Stimulated activated CD8-positive, alpha-beta memory T cell treated with anti-CD3 and anti-CD28 coated beads, Interleukin-4, amount 100 ng/mL, for 48 hours (primary cell): Measurements from ENCODE around the gene PIP4P1.

Experiments used
- DNase-seq: peaks from one replicate; pipeline ENCODE4 v3.0.0-alpha.2; 2020

The PIP4P1 gene

DNA sequence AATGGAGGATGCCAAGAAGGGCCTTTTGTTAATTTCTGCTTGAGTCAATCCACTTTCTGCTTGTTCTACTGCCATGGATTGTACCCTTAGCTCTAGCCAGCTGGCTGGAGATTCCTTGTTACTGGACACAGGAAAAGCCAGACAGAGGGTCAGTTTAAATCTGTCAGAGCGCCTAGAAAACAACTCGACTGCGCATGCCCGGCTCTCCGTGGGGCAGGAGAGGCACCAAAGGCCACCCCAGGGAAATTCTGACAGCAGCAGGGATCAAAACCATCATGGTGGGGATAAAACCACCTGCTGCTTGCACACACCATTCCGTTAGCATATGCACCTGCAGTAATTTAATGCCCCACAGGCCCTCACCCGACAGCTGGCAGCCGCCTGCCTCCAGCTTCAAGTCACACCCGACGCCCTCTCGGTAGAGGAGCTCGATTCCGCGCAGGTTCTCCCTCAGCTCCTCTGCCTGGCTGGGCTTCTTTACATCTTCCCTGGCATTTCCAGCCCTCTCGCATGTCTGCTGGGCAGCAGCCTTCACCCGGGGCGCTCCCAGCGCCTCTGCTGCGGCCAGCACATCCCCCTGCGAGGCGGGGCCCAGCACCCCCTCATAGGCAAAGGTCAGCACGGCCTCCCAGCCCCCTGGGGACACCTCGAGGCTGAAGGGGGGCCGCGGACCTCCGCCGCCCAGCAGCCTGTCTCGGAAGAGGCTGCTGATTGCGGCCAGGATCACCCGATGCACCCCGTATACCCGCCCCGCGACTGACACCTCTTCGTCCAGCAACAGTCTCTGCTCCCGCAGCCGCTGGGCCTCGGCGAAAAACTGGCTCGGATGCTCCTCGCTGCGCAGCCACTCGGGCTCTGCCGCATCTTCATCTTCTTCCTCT lies 26.3 kb downstream of the PIP4P1 start:
- DNase-seq, result no peak

DNA sequence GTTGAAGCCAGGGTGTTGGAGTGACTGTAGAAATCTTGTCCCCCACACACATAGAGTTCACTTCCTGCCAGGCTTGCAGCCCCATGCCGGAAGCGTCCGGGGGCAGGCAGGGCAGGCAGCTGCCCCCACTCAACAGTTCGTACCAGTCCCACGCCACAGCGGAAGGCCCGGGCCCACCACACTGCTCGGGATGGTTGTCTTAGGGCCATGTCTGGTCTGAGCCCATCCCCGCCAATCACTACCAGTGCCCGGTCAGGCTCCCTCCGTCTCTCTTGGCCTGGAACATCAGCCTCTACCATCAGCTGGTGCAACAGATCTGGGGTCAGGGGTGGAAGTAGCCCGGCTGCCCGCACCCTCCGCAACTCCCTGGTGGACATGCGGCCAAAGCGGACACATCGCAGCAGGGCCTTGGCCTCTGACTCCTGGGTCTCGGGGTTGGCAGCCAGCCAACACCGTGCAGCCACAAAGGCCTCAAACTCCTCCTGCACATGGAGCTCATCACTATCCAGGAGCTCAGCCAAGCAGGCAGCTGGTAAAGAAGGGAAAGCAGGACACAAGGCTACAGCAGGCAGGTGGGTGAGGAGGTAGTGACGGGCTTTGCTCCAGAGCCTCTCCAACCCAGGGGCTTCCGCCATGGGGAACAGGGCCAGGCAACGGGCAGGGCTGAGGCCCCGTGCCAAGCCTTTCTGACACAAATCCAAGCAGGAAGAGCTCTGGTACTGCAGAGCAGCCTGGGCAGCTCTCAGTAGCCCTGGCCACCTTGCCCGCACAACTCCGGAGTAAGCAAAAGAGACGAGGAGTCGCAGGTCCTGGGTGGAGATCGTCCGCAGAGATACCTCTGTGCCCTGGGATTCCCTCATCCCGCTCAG lies 31.2 kb downstream of the PIP4P1 start:
- no peak for DNase-seq

DNA sequence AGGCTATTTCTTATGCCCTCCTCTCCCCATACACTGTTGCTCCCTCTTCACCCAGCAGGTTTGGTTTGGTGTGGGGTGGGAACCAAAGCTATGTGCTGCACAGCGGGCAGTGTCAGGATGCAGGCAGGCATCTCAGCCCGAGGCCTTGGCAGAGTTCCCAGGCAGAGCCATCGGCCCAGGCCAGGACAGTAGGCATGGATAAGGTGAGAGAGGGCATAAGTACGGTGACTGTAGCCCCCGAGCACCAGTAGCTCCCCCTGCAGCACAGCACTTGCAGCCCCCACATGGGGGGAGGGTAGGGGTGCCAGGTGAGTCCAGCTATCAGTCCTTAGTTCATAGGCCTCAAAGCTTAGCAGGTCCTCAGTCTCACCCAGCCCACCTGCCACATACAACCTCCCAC lies 32.4 kb downstream of the PIP4P1 start:
- no peak for DNase-seq

DNA sequence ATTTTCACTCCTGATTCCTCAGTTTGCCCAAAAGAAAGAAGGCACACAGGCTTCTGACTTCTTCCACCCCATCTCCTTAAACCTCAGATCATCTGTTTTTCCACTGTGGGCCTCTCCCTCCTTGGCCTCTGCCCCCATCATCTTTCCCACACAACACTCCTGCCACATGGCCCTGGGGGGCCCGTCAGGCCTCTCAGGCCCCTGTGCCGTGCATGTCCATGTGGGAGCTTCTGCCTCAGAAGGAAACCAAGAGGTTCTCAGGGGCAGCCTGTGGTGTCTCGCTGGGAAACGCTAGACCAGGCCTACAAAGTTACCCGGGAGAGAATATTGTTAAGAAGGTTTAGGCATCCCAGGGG lies 33.2 kb downstream of the PIP4P1 start:
- DNase-seq, result no peak

DNA sequence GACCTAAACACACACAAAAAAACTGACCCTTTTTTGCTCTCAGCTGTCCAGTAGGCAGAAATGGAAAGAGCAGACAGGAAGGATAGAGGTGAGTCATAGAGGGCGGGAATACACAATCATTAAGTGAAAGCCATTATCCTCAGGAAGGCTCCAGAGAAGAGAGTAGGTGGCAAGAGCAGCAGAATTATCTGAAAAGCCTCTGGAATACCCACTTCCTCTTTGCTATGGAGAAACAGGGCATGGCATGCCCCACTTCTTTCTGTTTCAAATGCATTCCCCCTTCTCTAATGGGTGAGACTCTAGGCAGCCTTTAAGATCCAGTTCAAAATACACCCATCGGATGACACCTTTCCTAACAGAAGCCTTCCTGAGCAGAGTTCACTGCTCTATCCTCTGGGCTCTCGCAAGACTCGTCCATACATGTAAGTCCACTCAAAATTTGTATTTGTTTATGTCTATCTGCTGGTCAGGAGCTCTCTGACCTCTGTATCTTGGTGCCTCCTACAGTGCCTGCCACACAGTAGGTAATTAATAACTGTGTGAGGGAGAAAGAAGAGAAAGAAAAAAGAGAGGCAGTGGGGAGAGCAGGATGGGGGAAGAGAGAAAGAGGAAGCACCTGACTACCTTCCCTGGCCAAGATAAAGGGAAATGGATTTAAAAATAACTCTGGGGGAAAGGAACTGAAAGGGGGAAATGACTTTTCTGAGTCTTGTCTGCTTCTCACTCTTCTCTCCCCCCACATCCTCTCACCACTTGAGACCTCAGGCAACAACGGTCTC lies 33.8 kb downstream of the PIP4P1 start:
- DNase-seq, result no peak

DNA sequence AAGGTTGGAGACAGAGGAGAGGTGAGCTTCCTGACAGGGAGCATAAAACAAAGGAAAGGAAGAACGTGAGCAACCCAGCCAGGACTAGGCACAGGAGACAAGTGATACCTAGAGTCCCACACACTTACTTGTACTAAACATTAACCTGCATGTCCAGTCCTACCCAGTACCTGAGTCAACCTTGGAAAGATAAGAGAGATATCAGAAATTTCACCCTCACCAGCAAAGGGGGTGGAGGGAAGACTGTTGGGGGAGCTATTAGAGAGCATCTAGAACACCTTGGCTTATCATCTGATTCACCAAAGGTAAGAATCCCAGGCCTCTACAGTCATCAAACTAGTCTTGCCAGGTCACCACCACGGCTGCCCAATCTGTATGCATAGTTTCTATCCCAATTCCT lies 36.4 kb downstream of the PIP4P1 start:
- no peak for DNase-seq

DNA sequence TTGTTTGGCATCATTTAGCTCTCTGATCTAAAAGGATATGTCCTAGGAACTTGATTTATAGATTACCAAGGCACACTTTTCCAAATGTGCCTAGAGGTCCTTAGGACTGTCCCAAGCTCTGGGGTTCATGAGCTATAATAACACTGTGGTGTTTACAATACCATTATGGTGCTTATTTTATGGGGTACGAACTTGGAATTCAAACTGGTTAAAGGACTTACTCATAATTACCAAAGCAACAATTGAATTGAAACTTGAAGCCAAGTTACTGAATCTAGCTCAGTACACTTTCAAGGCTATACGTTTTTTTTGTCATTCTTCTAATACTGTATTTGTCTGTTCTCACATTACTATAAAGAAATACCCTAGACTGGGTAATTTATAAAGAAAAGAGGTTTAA lies 38.3 kb downstream of the PIP4P1 start:
- DNase-seq, result no peak

DNA sequence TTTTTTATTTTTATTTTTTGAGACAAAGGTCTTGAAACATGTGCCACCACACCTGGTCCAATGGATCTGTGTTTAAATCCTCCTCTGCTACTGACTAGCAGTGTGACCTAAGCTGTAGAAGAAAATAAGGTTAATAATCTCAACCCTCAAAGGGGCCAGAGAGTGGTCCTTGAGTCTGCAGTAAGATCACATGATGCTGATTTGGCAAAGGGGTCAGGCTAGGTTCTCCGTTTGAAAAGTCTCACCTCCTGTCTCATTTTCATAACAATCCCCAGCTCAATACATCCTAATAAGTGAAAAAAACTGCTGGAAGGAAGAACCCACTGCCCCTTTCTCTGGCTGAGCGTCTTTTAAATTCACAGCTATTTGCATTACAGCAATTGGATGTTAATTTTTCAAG lies 40.0 kb downstream of the PIP4P1 start:
- DNase-seq, result no peak

DNA sequence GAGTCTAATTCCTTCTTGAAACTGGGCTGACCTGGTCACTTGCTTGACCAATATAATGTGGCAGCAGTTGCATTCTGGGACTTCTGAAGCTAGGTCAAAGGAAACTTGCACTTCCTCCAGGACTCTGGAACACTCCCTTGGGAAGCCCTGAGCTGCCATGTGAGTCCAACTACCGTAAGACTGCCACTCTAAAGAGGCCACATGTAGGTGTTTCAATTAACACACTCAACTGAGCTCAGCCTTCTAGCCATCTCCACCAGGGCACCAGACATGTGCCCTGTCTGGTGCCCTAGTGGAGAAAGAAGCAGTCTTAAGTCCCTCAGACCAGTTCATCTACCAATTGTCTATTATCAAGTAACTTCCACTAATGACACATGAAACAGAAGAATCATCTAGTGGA lies 41.8 kb downstream of the PIP4P1 start:
- DNase-seq, result no peak

DNA sequence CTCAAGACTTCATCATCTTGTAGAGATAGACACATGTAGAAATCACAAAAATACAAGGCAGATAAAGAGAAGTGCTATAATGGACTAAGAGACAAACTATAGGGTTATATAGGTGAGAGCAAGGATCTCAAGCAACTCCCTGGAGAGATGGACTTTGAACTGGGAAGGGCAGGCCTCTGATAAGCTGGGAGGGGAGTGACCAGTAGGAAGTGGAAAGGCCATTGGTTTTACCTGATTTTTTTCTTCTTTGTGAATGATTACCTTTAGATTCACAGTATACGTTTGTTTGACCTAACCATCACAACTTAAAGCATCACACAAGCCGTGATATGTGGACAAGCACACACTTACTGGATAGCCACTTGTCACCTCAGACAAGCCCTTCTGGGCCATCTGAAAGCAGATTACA lies 42.7 kb downstream of the PIP4P1 start:
- no peak for DNase-seq

DNA sequence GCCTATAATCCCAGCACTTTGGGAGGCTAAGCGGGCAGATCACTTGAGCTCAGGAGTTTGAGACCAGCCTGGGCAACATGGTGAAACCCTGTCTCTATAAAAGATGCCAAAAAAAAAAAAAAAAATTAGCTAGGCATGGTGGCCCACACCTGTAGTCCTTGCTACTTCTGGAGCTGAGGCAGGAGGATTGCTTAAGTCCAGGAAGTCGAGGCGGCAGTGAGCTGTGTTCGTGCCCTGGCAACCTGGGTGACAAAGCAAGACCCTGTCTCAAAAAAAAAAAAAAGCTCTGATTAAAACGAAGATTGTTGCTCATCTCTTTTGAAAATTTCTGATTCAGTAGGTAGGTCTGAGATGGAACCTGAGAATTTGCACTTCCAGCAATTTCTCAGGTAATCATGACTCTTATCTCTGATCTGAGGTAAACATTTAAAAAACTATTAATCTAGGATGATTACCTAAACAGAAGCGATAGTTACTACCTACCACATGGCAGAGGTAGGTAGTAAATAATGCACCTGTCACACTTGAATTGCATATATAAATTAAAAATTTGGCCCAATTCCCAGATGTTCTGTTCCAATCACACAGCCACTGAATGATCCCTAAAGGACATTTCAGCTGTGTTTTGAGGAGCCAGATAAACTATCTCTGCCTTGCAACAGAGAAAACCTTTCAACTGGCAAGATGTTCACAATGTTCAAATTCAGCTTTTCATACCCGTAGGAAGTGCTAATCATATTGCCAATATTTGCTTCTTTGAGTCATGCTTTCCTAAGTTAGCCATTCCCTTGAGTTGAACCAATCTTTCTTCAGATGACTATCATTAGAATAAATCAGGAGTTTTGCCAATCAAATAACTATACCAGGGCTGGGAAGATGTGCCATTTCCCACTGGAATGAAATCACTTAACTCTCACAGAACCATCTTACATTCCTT lies 43.7 kb downstream of the PIP4P1 start:
- DNase-seq, result no peak

DNA sequence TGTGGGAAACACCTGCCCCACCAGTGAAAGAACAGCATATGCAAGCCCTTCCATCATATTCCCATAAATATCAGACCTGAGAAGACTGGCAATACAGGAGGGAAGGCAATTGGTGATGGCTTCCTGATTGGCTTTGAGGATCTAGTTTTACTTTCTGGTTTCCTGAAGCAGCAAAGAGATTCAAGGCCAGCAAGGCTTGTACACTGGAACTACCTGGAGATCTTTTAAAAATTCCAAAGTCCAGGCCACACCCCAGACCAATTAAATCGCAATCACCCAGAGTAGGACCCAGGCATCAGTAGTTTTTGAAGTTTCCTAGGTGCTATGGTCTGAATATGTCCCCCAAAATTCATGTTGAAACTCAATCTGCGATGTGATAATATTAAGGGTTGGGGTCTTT lies 45.0 kb downstream of the PIP4P1 start:
- DNase-seq, result no peak

DNA sequence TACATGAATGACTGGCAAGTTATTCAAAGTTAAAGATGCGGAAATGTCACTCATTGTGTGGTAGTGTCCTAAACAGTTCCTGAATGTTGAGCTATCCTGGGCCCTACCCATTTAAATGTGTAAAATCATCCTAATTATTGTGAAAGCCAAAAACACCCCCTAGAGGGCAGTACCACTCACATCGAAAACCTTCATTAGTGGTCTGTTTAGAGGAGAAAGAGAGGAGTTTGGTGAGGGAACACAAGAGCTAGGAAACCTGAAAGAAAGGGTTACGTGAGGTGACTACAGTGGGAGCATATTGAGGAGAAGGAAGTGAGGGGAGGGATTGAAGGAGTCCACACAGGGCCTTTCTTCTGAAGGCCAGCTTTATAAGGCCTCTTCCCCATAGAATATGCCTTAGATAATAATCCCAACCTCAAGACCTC lies 45.4 kb downstream of the PIP4P1 start:
- DNase-seq, result no peak

DNA sequence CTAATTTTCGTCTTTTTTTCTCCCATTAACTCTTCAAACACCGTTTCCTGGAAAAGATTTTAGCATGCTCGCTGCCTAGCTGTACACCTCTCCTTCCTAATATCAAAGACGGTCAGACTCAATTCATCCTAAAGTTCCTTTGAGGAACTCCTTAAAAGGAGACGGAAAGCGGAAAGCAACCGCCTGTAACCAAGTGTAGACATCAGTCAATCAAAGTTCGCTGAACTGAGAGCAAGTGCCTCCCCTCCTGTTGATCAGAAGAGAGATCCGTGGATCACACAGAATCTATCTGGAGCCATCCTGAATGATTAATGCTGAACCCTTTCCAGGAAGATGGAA lies 47.5 kb downstream of the PIP4P1 start:
- DNase-seq, result no peak

DNA sequence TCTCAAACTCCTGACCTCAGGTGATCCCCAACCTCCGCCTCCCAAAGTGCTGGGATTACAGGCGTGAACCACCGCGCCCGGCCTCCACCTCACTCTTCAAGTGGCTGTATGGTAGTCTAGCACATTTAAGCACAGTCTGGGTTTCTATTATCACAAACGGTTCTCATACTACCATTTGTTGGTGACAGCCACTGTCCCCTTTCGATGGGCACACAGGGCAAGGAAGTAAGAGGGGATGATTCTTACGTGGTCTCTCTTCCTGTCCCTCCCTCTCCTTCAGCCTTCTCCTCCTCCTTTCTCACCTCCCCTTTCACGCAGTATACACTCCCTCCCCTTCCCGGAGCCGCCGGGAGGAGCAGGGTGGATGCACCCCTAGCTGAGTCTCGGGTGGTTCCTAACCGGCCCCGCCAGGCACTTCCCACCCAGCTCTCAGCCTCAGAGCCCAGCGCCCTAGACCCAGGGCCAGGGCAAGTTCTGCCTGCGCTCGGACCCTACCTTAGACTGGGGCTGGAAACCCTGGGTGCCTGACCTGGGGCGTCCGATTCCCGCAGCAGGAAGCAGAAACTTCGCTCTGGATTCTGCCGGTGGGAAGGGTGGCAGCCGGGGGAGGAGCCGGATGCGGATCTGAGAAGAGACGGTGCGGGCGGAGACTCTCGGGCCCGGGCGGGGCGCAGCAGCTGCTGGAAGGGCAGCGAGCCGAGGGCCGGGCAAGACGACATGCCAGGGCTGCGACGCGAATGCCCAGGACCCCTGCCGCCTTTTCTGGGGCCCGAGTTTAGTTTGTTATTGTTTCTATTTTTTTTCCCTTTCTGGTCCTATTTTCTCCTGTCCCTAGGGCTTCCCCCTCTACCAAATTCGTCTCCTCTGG lies 48.1 kb downstream of the PIP4P1 start, which contains the start of gene TEP1:
TEP1 (minus strand) TSS at position 626 of the 868 bp plus-strand sequence. CDS start 5,062 bp downstream, outside the sequence.
- DNase-seq, result peak; percentile 86

DNA sequence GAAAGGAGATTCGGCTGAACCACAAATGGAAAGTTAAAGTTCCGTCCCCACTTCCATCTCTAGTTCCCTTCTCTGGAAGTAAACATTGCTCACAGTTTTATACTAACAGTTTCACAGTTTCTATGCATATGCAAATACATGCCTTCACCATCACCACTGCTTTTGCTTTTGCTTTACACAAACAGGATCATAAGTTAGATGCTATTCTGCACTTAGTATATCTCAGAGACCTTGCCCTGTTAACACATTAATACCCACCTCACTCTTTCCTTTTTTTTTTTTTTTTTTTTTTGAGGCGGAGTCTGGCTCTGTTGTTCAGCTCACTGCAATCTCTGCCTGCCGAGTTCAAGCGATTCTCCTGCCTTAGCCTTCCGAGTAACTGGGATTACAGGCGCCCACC lies 48.8 kb downstream of the PIP4P1 start:
- no peak for DNase-seq

DNA sequence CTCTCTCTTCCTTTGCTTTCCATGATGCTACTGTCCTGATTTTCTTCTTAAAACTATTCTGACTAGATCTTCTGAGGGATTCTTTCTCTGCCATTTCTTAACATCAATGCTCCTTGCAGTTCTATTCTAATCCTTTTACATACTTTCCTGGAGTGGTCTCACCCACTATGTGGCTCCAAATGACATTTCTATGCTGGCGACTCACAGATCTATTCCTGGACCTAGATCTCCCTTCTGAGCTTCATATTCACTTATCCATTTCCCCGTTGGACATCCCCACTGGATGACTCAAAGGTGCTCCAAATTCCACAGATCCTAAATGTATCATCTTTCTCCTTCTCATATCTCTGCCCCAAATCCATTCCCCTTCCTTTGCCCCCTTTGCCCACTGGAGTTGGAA lies 52.0 kb downstream of the PIP4P1 start:
- DNase-seq, result no peak
